Measurements from ENCODE around the gene RBM20. TPM values are rescaled to one million over a fixed set of nuclear protein-coding genes. Genes with fewer than 3 reads are reported as not detected.

The RBM20 gene
- total RNA-seq, 1 experiment from 2014 or later: 0.11 TPM

DNA sequence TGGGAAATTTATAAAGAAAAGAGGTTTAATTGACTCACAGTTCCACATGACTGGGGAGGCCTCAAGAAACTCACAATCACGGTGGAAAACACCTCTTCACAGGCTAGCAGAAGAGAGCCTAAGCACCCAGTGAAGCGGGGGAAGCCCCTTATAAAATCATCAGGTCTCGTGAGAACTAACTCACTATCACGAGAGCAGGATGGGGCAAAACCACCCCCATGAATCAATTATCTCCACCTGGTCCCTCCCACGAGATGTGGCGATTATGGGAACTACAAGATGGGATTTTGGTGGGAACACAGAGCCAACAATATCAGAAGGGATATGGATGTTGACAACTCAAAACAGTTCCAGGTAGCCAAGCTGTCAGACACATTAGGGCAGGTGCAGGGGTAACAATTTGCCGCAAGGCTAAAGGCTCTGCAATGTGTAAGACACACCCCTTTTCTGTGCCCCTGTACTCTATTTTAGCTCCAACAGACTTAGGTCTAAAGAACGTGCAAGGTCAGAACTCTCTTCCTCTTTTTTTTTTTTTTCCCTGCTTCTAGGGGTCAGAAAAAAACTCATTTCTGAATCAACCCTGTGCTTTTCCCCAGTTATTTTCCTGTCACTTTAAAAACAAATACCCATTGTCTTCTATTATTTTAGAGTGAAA lies 30.7 kb upstream of the RBM20 start:
- no peaks in the 10 kb centered on the region for H3K9me2 ChIP-seq (ENCODE audit: insufficient read depth)
- H3K27me3 ChIP-seq (ENCODE audit: insufficient read depth, low read depth): no peaks in the 10 kb centered on the region
- H4K20me1 ChIP-seq (ENCODE audit: insufficient read depth): no peaks in the 10 kb centered on the region
- intact Hi-C loops (cut with micrococcal nuclease; ENCODE audit: unreplicated experiment): loop anchor here (5.0 kb wide), 2 partner anchors 279 to 1524 kb away; no protein-coding TSS in a partner anchor
- no peak for DNase-seq
- 0 out of 2 replicates have a peak, but pooled peaks cover 6% of the 10 kb centered on the region for H3K4me1 ChIP-seq (replicated peaks; ENCODE audit: insufficient read depth)
- CTCF ChIA-PET: no interaction called here
- H3K4me3 ChIP-seq: no peak overlapping the region
- H3K27ac ChIP-seq: no peak overlapping the region
- H3F3A ChIP-seq (ENCODE audit: insufficient read depth, low read depth): peaks cover 6% of the 10 kb centered on the region; the same call in 1 of the 2 replicates
- H3K4me2 ChIP-seq: no peak overlapping the region
- POLR2A ChIA-PET (ENCODE audit: unreplicated experiment): no interaction called here
- TF ChIP-seq, protein P1, sequence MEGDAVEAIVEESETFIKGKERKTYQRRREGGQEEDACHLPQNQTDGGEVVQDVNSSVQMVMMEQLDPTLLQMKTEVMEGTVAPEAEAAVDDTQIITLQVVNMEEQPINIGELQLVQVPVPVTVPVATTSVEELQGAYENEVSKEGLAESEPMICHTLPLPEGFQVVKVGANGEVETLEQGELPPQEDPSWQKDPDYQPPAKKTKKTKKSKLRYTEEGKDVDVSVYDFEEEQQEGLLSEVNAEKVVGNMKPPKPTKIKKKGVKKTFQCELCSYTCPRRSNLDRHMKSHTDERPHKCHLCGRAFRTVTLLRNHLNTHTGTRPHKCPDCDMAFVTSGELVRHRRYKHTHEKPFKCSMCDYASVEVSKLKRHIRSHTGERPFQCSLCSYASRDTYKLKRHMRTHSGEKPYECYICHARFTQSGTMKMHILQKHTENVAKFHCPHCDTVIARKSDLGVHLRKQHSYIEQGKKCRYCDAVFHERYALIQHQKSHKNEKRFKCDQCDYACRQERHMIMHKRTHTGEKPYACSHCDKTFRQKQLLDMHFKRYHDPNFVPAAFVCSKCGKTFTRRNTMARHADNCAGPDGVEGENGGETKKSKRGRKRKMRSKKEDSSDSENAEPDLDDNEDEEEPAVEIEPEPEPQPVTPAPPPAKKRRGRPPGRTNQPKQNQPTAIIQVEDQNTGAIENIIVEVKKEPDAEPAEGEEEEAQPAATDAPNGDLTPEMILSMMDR (conservative IDR thresholded peaks at IDR 0.05): no peak
- no peak for TF ChIP-seq EZH2 (IDR thresholded peaks at IDR 0.05; ENCODE audit: low read depth)
- no peaks in the 10 kb centered on the region for H3K79me2 ChIP-seq (ENCODE audit: low read depth)
- no peak overlapping the region for H2AFZ ChIP-seq
- no TSS peak for BruUV-seq (replicated peaks)
- H3K9me3 ChIP-seq (ENCODE audit: insufficient read depth, low read depth): no peaks in the 10 kb centered on the region
- H3K36me3 ChIP-seq (ENCODE audit: low read depth): no peaks in the 10 kb centered on the region

GRCh38 chr10:110613996-110614495 lies 30.1 kb upstream of the RBM20 start:
- H3K9me3 ChIP-seq (ENCODE audit: insufficient read depth, low read depth): no peaks in the 10 kb centered on the region
- POLR2A ChIA-PET (ENCODE audit: unreplicated experiment): no interaction called here
- H3K9me2 ChIP-seq (ENCODE audit: insufficient read depth): no peaks in the 10 kb centered on the region
- H3K36me3 ChIP-seq (ENCODE audit: low read depth): no peaks in the 10 kb centered on the region
- CTCF ChIA-PET: no interaction called here
- no peak overlapping the region for H3K4me2 ChIP-seq
- intact Hi-C loops (cut with micrococcal nuclease; ENCODE audit: unreplicated experiment): loop anchor here (5.0 kb wide), 2 partner anchors 278 to 1523 kb away; no protein-coding TSS in a partner anchor
- no peak overlapping the region for H2AFZ ChIP-seq
- H3K4me3 ChIP-seq: no peak overlapping the region
- no peaks in the 10 kb centered on the region for H4K20me1 ChIP-seq (ENCODE audit: insufficient read depth)
- BruUV-seq (replicated peaks): no TSS peak
- no peaks in the 10 kb centered on the region for H3K79me2 ChIP-seq (ENCODE audit: low read depth)
- 0 out of 2 replicates have a peak, but pooled peaks cover 6% of the 10 kb centered on the region for H3K4me1 ChIP-seq (replicated peaks; ENCODE audit: insufficient read depth)
- no peaks in the 10 kb centered on the region for H3K27me3 ChIP-seq (ENCODE audit: insufficient read depth, low read depth)
- TF ChIP-seq, protein P1 (conservative IDR thresholded peaks at IDR 0.05): no peak
- TF ChIP-seq EZH2 (IDR thresholded peaks at IDR 0.05; ENCODE audit: low read depth): no peak
- no peak for DNase-seq
- no peak overlapping the region for H3K27ac ChIP-seq
- peaks cover 6% of the 10 kb centered on the region; the same call in 1 of the 2 replicates for H3F3A ChIP-seq (ENCODE audit: insufficient read depth, low read depth)

GRCh38 chr10:110615057-110615747 lies 28.9 kb upstream of the RBM20 start:
- Histone ChIP-seq H3K4me3 (no peak overlapping the region), H3K9me3 (ENCODE audit: insufficient read depth, low read depth) (no peaks in the 10 kb centered on the region), H3F3A (ENCODE audit: insufficient read depth, low read depth) (no peaks in the 10 kb centered on the region), H3K27me3 (ENCODE audit: insufficient read depth, low read depth) (no peaks in the 10 kb centered on the region), H3K36me3 (ENCODE audit: low read depth) (no peaks in the 10 kb centered on the region), H3K4me1 (replicated peaks; ENCODE audit: insufficient read depth) (0 out of 2 replicates have a peak, but pooled peaks cover 6% of the 10 kb centered on the region), H3K9me2 (ENCODE audit: insufficient read depth) (no peaks in the 10 kb centered on the region), H3K79me2 (ENCODE audit: low read depth) (no peaks in the 10 kb centered on the region), H3K27ac (no peak overlapping the region), H4K20me1 (ENCODE audit: insufficient read depth) (no peaks in the 10 kb centered on the region), H3K4me2 (no peak overlapping the region), H2AFZ (no peak overlapping the region)
- POLR2A ChIA-PET (ENCODE audit: unreplicated experiment): no interaction called here
- intact Hi-C loops (cut with micrococcal nuclease; ENCODE audit: unreplicated experiment): no loop called here
- CTCF ChIA-PET: interaction anchor here (0.8 kb wide), 1 partner anchor 570 kb away, joined by 5 read pairs; no protein-coding TSS in a partner anchor
- BruUV-seq (replicated peaks): no TSS peak
- TF ChIP-seq, protein P1 (conservative IDR thresholded peaks at IDR 0.05): no peak
- TF ChIP-seq EZH2 (IDR thresholded peaks at IDR 0.05; ENCODE audit: low read depth): no peak
- DNase-seq: no peak

Measured in PC-9 (cell line).